ENCODE results near the gene STOM. TPM values are rescaled to one million over a fixed set of nuclear protein-coding genes. Genes with fewer than 3 reads are reported as not detected.

STOM gene
- total and polyA plus RNA-seq, 2 of the 8 experiments (the other 6 are each of a cell fraction or from before 2014, with no cell fraction given): 25.2 to 60.4 TPM

DNA sequence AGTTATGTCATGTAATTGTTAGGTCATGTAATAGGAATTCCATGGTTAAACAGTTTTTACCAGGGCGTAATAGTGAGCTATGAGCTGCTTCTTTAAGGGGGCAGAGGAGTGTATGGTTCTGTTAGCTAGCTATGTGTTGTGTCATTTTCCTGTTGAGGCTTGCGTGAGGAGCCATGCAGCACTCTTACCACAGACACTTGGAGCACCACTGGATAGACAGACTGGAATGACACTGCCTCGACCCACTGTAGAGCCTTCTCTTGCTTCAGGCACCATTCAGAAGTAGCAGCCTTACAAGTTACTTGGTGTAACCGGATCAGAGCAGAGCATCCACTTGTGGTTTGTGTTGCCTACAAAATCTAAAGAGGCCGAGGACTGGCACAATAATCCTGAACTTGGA, 28.3 kb upstream of the STOM start:
- Histone ChIP-seq H3K4me3 (ENCODE audit: extremely low read depth in 1 of 4, insufficient read depth in 2 of 4, low read depth in 3 of 4, low read length in 4 of 4) (no peak overlapping the region), H4K8ac (ENCODE audit: extremely low read depth, insufficient read depth, low read length) (no peak overlapping the region), H3K4me1 (replicated peaks in 1 of 4; ENCODE audit: control insufficient read depth in 3 of 4, insufficient read depth in 4 of 4, low read length in 3 of 4) (peaks cover 0 to 6% (median 0%) of the 10 kb centered on the region in 4 experiments; a peak in 1 of 7 replicates), H3K9ac (replicated peaks in 1 of 4; ENCODE audit: extremely low read depth in 1 of 4, low read depth in 3 of 4, low read length in 3 of 4) (no peak overlapping the region), H2BK15ac (ENCODE audit: low read length) (no peak overlapping the region), H4K20me1 (replicated peaks in 1 of 2; ENCODE audit: control insufficient read depth in 1 of 2, insufficient read depth in 2 of 2, low read length in 2 of 2) (no peaks in the 10 kb centered on the region), H3K79me1 (ENCODE audit: low read depth, low read length) (no peaks in the 10 kb centered on the region), H2BK120ac (replicated peaks; ENCODE audit: low read depth, low read length) (no peak overlapping the region), H4K91ac (replicated peaks; ENCODE audit: insufficient read length, low read length) (no peak overlapping the region), H2AK5ac (ENCODE audit: low read depth, low read length) (no peak overlapping the region), H2BK5ac (ENCODE audit: low read depth, low read length) (no peak overlapping the region), H3K27ac (ENCODE audit: low read depth, low read length) (no peak overlapping the region), H2BK12ac (ENCODE audit: low read depth, low read length) (no peak overlapping the region), H3K4ac (replicated peaks; ENCODE audit: insufficient read length, low read depth, low read length) (no peak overlapping the region), H3K36me3 (ENCODE audit: control insufficient read depth in 2 of 4, insufficient read depth in 4 of 4, low read length in 3 of 4) (no peaks in the 10 kb centered on the region), H3K18ac (ENCODE audit: extremely low read depth, low read length) (no peak overlapping the region), H3K23ac (ENCODE audit: insufficient read length) (no peak overlapping the region), H4K5ac (ENCODE audit: insufficient read length, low read depth, low read length) (no peak overlapping the region), H3K23me2 (ENCODE audit: low read depth, low read length) (no peaks in the 10 kb centered on the region), H3K9me3 (ENCODE audit: insufficient read depth in 2 of 2, low read depth in 1 of 2, low read length in 1 of 2) (no peaks in the 10 kb centered on the region), H3K79me2 (ENCODE audit: control insufficient read depth in 1 of 2, insufficient read depth in 2 of 2, low read length in 2 of 2) (no peaks in the 10 kb centered on the region), H3K56ac (replicated peaks; ENCODE audit: insufficient read length, low read depth, low read length) (no peak overlapping the region), H3K14ac (ENCODE audit: insufficient read length) (no peak overlapping the region), H2AFZ (ENCODE audit: low read length) (no peak overlapping the region), H3K27me3 (replicated peaks in 1 of 4; ENCODE audit: control insufficient read depth in 3 of 4, extremely low read depth in 1 of 4, insufficient read depth in 3 of 4, low read length in 3 of 4) (no peaks in the 10 kb centered on the region), H3K4me2 (ENCODE audit: insufficient read depth in 1 of 2, low read depth in 2 of 2, low read length in 2 of 2) (no peak overlapping the region), H2BK20ac (ENCODE audit: low read length) (no peak overlapping the region)
- ChIA-PET CTCF (ENCODE audit: partially characterized antibody) (interaction anchor here (0.6 to 7.9 kb wide), 23 partner anchors 8 to 751 kb away, joined by 3 to 197 read pairs (median 4); no protein-coding TSS in a partner anchor), POLR2A (ENCODE audit: partially characterized antibody) (interaction anchor here (0.5 to 1.2 kb wide), 3 partner anchors 9 to 520 kb away, joined by 3 to 4 read pairs (median 3); no protein-coding TSS in a partner anchor)
- FAIRE-seq (no peak), DNase-seq (ENCODE audit: low read depth in 1 of 2, low spot score in 2 of 2) (no peak)
- 88% methylated on average over 5 of the region's 5 CpGs; no CpG with 5 or more reads in 1 of the 2 experiments for WGBS, 2 experiments (ENCODE audit: extremely low coverage in 1 of 2, insufficient coverage in 1 of 2, insufficient read length in 1 of 2, insufficient replicate concordance in 2 of 2, low coverage in 1 of 2, low lambda C conversion rate in 2 of 2, missing lambda C conversion rate in 1 of 2)
- TF ChIP-seq, protein P1, sequence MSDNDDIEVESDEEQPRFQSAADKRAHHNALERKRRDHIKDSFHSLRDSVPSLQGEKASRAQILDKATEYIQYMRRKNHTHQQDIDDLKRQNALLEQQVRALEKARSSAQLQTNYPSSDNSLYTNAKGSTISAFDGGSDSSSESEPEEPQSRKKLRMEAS (IDR thresholded peaks at IDR 0.05): no peak
- TF ChIP-seq, protein P2, sequence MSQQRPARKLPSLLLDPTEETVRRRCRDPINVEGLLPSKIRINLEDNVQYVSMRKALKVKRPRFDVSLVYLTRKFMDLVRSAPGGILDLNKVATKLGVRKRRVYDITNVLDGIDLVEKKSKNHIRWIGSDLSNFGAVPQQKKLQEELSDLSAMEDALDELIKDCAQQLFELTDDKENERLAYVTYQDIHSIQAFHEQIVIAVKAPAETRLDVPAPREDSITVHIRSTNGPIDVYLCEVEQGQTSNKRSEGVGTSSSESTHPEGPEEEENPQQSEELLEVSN (IDR thresholded peaks at IDR 0.05): no peak
- TF ChIP-seq KDM1A (IDR thresholded peaks at IDR 0.05; ENCODE audit: borderline replicate concordance, low read length): no peak
